Psoas muscle (tissue), 8 donors: ENCODE data around the gene PXMP2. TPM values are rescaled to one million over a fixed set of nuclear protein-coding genes. Genes with fewer than 3 reads are reported as not detected.
A peak's percentile ranks its signal among the peaks of the same experiment; 100 is the strongest.

Experiments
- ATAC-seq, 4 donors: fragments of 200-7000 bp; cut with Tn5 transposase; one replicate each; pipeline ENCODE4 v1.9.1; 2020; ENCODE audit warnings: moderate library complexity in 3 of 4, mild to moderate bottlenecking in 2 of 4
- DNase-seq, 2 donors: peaks; one replicate each; pipeline ENCODE4 v3.0.0-alpha.2; 2020
- H3K27ac ChIP-seq: fragments of 200-600 bp; one replicate; pipeline ENCODE4 v1.8.0; 2022
- H3K27me3 ChIP-seq, 3 donors: fragments of 200-600 bp in 1 of 3; one replicate each; pipeline versions ENCODE4 v1.6.1 to v1.8.0; 2013 to 2022; ENCODE audit warnings: low read length in 2 of 3, mild to moderate bottlenecking in 2 of 3, moderate library complexity in 1 of 3; ENCODE audit not compliant: insufficient read depth in 3 of 3
- H3K36me3 ChIP-seq, 2 donors: fragments of 200-600 bp in 1 of 2; one replicate each; pipeline versions ENCODE4 v1.6.1 to v1.8.0; 2013 to 2022; ENCODE audit warnings: low read depth in 1 of 2, mild to moderate bottlenecking in 1 of 2, moderate library complexity in 1 of 2; ENCODE audit not compliant: insufficient read depth in 1 of 2
- H3K4me1 ChIP-seq: fragments of 200-600 bp; one replicate; pipeline ENCODE4 v1.8.0; 2022
- H3K4me3 ChIP-seq: fragments of 200-600 bp; one replicate; pipeline ENCODE4 v1.8.0; 2022; ENCODE audit warnings: mild to moderate bottlenecking
- H3K9me3 ChIP-seq: fragments of 200-600 bp; one replicate; pipeline ENCODE4 v1.8.0; 2022
- CTCF ChIP-seq: fragments of 200-600 bp; IDR thresholded peaks from one replicate; pipeline ENCODE4 v1.8.0; 2022; ENCODE audit warnings: antibody characterized with exemption
- WGBS, 3 donors: extraction: QIAGEN DNeasy Blood & Tissue Kit; methylation state at CpG; one replicate each; pipeline versions ENCODE4 v1.1.6 to v1.1.7; 2013; 5-methylcytosine and 5-hydroxymethylcytosine counted together
- intact Hi-C, 2 donors: fragments of 100-400 bp; cut with DNase I; formaldehyde crosslinking; loops; one replicate each; pipeline versions ENCODE4 v1.11.0 to v1.14.2; 2022
- polyA plus RNA-seq, 3 donors: library from polyadenylated mRNA; stranded (reverse); fragments of 200-250 nt; gene quantifications; one replicate each; pipeline ENCODE4 v1.2.3, GENCODE V29; 2013
- total RNA-seq, 4 donors: library from RNA; stranded (reverse); fragmentation: NEBNext Ultra II Directional in 2 of 4; extraction: Animal tissue kit (Norgen Biotek cat#: 25700) in 2 of 4; gene quantifications; one replicate each; pipeline versions ENCODE4 v1.2.1 to v1.2.4, GENCODE V29; 2021 to 2023
- donor health status: healthy with polysubstance abuse.
- donor health status: DM: no; HTN: no; CAD: no; lungs with moderate emphysema.
- donor health status: Bipolar disorder and iron deficiency.
- donor health status: healthy.
- donor health status: DM: yes; HTN: yes; CAD: no.
- donor health status: DM: no; HTN: no; CAD: no.
- donor health status: DM: no; HTN: no; CAD: no.
- donor health status: DM: yes; HTN: yes; CAD: no.

The PXMP2 gene
- total and polyA plus RNA-seq, 7 donors, result 13.1 to 36.8 (median 22.4) TPM

GRCh38 chr12:132718644-132719043, 31.3 kb downstream of the PXMP2 start:
- no peak for TF ChIP-seq CTCF
- Histone ChIP-seq H3K27ac (no peak overlapping the region), H3K4me1 (no peaks in the 10 kb centered on the region), H3K4me3 (no peak overlapping the region), H3K9me3 (no peaks in the 10 kb centered on the region), H3K36me3 (peaks cover 15 to 89% of the 10 kb centered on the region in 2 donors), H3K27me3 (no peaks in the 10 kb centered on the region)
- intact Hi-C loops, result no loop called here
- 88 to 90% (median 90%) methylated on average over 15 to 21 of the region's 21 CpGs for WGBS, 3 donors
- DNase-seq (no peak), ATAC-seq (no peak)

- no peaks in the 10 kb centered on the region for H3K4me1 ChIP-seq
- intact Hi-C loops, result no loop called here
- WGBS, 3 donors, result 90 to 94% (median 90%) methylated on average over 31 of the region's 31 CpGs
- no peak overlapping the region for H3K4me3 ChIP-seq
- ATAC-seq (no peak), DNase-seq (peak in 1 of 2 donors; percentile 39)
- no peak for TF ChIP-seq CTCF
- H3K36me3 ChIP-seq, result peaks cover 15 to 93% of the 10 kb centered on the region in 2 donors
- no peaks in the 10 kb centered on the region for H3K27me3 ChIP-seq
- H3K9me3 ChIP-seq, result no peaks in the 10 kb centered on the region
- H3K27ac ChIP-seq, result no peak overlapping the region
These were observed 32.0 kb downstream of the PXMP2 start for GRCh38 chr12:132719141-132719953.

- 87 to 91% (median 88%) methylated on average over 12 of the region's 12 CpGs for WGBS, 3 donors
- H3K27ac ChIP-seq, result no peak overlapping the region
- no peak overlapping the region for H3K4me3 ChIP-seq
- H3K27me3 ChIP-seq, result no peaks in the 10 kb centered on the region
- no peaks in the 10 kb centered on the region for H3K9me3 ChIP-seq
- ATAC-seq (no peak), DNase-seq (no peak)
- H3K4me1 ChIP-seq, result no peaks in the 10 kb centered on the region
- intact Hi-C loops, result no loop called here
- H3K36me3 ChIP-seq, result peaks cover 11 to 93% of the 10 kb centered on the region in 2 donors
- no peak for TF ChIP-seq CTCF
These were observed 32.6 kb downstream of the PXMP2 start for GRCh38 chr12:132719954-132720324.

GRCh38 chr12:132720606-132721345, 33.4 kb downstream of the PXMP2 start:
- H3K27me3 ChIP-seq, result no peaks in the 10 kb centered on the region
- no peak for ATAC-seq
- DNase-seq, result no peak
- no peak overlapping the region for H3K27ac ChIP-seq
- peaks cover 11 to 93% of the 10 kb centered on the region in 2 donors for H3K36me3 ChIP-seq
- WGBS, 3 donors, result 91% methylated on average over 25 of the region's 25 CpGs
- no peaks in the 10 kb centered on the region for H3K4me1 ChIP-seq
- intact Hi-C loops, result no loop called here
- no peaks in the 10 kb centered on the region for H3K9me3 ChIP-seq
- no peak for TF ChIP-seq CTCF
- no peak overlapping the region for H3K4me3 ChIP-seq
